Gastroesophageal sphincter (tissue), 3 donors: ENCODE results near the gene DYSF.

Experiments
- CTCF ChIP-seq, 4 experiments: fragments of 200-600 bp in 2 of 4; fragments of 450-650 bp in 2 of 4; sonication (generic) in 1 of 4; IDR thresholded peaks; one replicate each; pipeline ENCODE4 v1.5.1; 2017 to 2019; ENCODE audit warnings: antibody characterized with exemption in 4 of 4, mild to moderate bottlenecking in 2 of 4, moderate library complexity in 2 of 4
- POLR2A ChIP-seq, 2 donors: fragments of 450-650 bp; IDR thresholded peaks; one replicate each; pipeline ENCODE4 v1.6.1; 2017; ENCODE audit warnings: antibody characterized with exemption in 2 of 2, mild to moderate bottlenecking in 2 of 2, moderate library complexity in 1 of 2
- POLR2AphosphoS5 ChIP-seq: sonication (generic); formaldehyde crosslinking; IDR thresholded peaks from one replicate; pipeline ENCODE4 v1.6.1; 2017; ENCODE audit warnings: antibody characterized with exemption

DNA sequence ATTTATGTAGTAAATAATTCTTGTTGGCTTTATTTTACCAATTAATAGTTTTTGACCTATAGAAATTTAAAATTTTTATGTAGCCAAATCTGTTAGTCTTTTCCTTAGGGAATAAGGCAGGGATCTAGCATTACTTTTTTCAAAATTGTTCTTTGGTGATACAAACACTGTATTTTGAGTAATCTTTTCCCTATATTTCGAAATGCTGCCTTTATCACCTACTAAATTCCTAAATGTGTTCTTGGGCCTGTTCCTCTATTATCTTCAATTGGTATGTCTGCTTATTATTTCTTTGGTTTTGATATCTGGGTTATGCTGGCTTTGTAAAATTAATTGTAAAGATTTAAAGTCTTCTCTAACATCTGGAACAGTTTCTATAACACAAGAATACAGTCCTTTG lies 87.5 kb downstream of the DYSF start:
- no peak for TF ChIP-seq CTCF (IDR thresholded peaks at IDR 0.05)
- no peak for TF ChIP-seq POLR2AphosphoS5
- TF ChIP-seq POLR2A (IDR thresholded peaks at IDR 0.05), result no peak
